B cell (primary cell): ENCODE measurements around the gene OTUD5. TPM values are rescaled to one million over a fixed set of nuclear protein-coding genes. Genes with fewer than 3 reads are reported as not detected.

Source experiments
- ATAC-seq: fragments of 200-7000 bp; cut with Tn5 transposase; one replicate; pipeline ENCODE4 v1.10.0; 2021; ENCODE audit warnings: low read depth, mild to moderate bottlenecking, moderate number of reproducible peaks, moderate library complexity
- CTCF ChIA-PET: fragments of 350-600 bp; sonication (Branson Sonifier 250); formaldehyde crosslinking; loops from one replicate; lab custom pipeline; 2021; ENCODE audit warnings: antibody characterized with exemption, inconsistent platforms; lab: Charles Lee
- POLR2A ChIA-PET: fragments of 350-600 bp; sonication (Branson Sonifier 250); formaldehyde crosslinking; loops from one replicate; lab custom pipeline; 2021; ENCODE audit warnings: antibody characterized with exemption; lab: Charles Lee
- DNase-seq: peaks from one replicate; pipeline ENCODE4 v3.0.0; 2013
- H2AFZ ChIP-seq: 2 replicates; pipeline ENCODE4 v1.6.1; 2012; ENCODE audit warnings: mild to moderate bottlenecking, low read depth, low read length; ENCODE audit not compliant: insufficient read depth, poor library complexity, severe bottlenecking
- H3K27ac ChIP-seq, 2 donors: 1 replicate in 1 of 2; 2 replicates in 1 of 2; pipeline ENCODE4 v1.5.1; 2012 to 2013; ENCODE audit warnings: low read length in 2 of 2, mild to moderate bottlenecking in 2 of 2, moderate library complexity in 1 of 2
- H3K27me3 ChIP-seq, 4 experiments: fragments of 200-600 bp in 1 of 4; sonication (generic) in 1 of 4; replicated peaks in 1 of 4; 1 replicate in 2 of 4; 2 replicates in 2 of 4; pipeline versions ENCODE4 v1.6.1 to v1.7.0; 2013 to 2016; ENCODE audit warnings: low read length in 3 of 4, mild to moderate bottlenecking in 2 of 4, mixed read lengths in 1 of 4, moderate library complexity in 1 of 4; ENCODE audit not compliant: insufficient read depth in 4 of 4, control insufficient read depth in 3 of 4; ENCODE audit errors: control extremely low read depth in 1 of 4
- H3K36me3 ChIP-seq, 2 experiments: replicated peaks in 1 of 2; 1 replicate in 1 of 2; 2 replicates in 1 of 2; pipeline versions ENCODE4 v1.6.1 to v1.7.1; 2013; ENCODE audit warnings: low read length in 1 of 2; ENCODE audit not compliant: insufficient read depth in 2 of 2, control insufficient read depth in 1 of 2; ENCODE audit errors: control extremely low read depth in 1 of 2, extremely low read depth in 1 of 2
- H3K4me1 ChIP-seq, 2 donors: fragments of 200-600 bp in 1 of 2; sonication (generic) in 1 of 2; 1 replicate in 1 of 2; 2 replicates in 1 of 2; pipeline versions ENCODE4 v1.5.1 to v1.6.1; 2013 to 2017; ENCODE audit warnings: low read length in 2 of 2; ENCODE audit not compliant: control insufficient read depth in 2 of 2, insufficient read depth in 2 of 2
- H3K4me2 ChIP-seq: replicated peaks from 2 replicates; pipeline ENCODE3; 2012; ENCODE audit warnings: mild to moderate bottlenecking, low read depth, low read length; ENCODE audit not compliant: poor library complexity, severe bottlenecking
- H3K4me3 ChIP-seq, 5 experiments: fragments of 200-600 bp in 1 of 5; sonication (generic) in 1 of 5; 1 replicate in 3 of 5; 2 replicates in 2 of 5; pipeline versions ENCODE4 v1.5.1 to v1.7.0; 2011 to 2016; ENCODE audit warnings: low read length in 4 of 5, mild to moderate bottlenecking in 4 of 5, low read depth in 2 of 5, control low read depth in 1 of 5, moderate library complexity in 1 of 5; ENCODE audit not compliant: insufficient read depth in 1 of 5; ENCODE audit errors: control extremely low read depth in 1 of 5, extremely low read depth in 1 of 5
- H3K79me2 ChIP-seq: fragments of 200-600 bp; sonication (generic); one replicate; pipeline ENCODE4 v1.6.0; 2016; ENCODE audit warnings: low read length; ENCODE audit not compliant: control insufficient read depth, insufficient read depth
- H3K9ac ChIP-seq: fragments of 200-600 bp; sonication (generic); 2 replicates; pipeline ENCODE4 v1.6.1; 2017; ENCODE audit warnings: mild to moderate bottlenecking, low read length, moderate library complexity
- H3K9me3 ChIP-seq, 3 donors: one replicate each; pipeline versions ENCODE4 v1.6.1 to v1.7.1; 2013; ENCODE audit warnings: low read length in 2 of 3; ENCODE audit not compliant: control insufficient read depth in 2 of 3, insufficient read depth in 1 of 3; ENCODE audit errors: control extremely low read depth in 1 of 3
- H4K20me1 ChIP-seq: 2 replicates; pipeline ENCODE4 v1.6.0; 2012; ENCODE audit warnings: mild to moderate bottlenecking, low read length; ENCODE audit not compliant: insufficient read depth, control insufficient read depth, poor library complexity, severe bottlenecking
- H3K27ac Mint-ChIP-seq: one replicate; pipeline ENCODE4 v1.8.0; 2021; ENCODE audit warnings: mixed read lengths
- H3K27me3 Mint-ChIP-seq: one replicate; pipeline ENCODE4 v1.8.0; 2021; ENCODE audit warnings: mixed read lengths
- H3K4me1 Mint-ChIP-seq: one replicate; pipeline ENCODE4 v1.8.0; 2021; ENCODE audit warnings: mixed read lengths
- H3K4me3 Mint-ChIP-seq: one replicate; pipeline ENCODE4 v1.8.0; 2021; ENCODE audit warnings: mixed read lengths
- H3K9me3 Mint-ChIP-seq: one replicate; pipeline ENCODE4 v1.8.0; 2022; ENCODE audit warnings: mixed read lengths; ENCODE audit not compliant: insufficient read depth
- CTCF ChIP-seq: fragments of 200-600 bp; IDR thresholded peaks from one replicate; pipeline ENCODE4 v1.8.0; 2022; ENCODE audit warnings: antibody characterized with exemption, mild to moderate bottlenecking
- EZH2 ChIP-seq: IDR thresholded peaks from 2 replicates; pipeline ENCODE4 v1.6.1; 2012; ENCODE audit warnings: borderline replicate concordance, low read depth, mild to moderate bottlenecking, moderate library complexity, low read length; ENCODE audit not compliant: insufficient read depth, poor library complexity, severe bottlenecking
- WGBS: methylation state at CpG from one replicate; pipeline ENCODE4 v1.1.5; 2013; ENCODE audit warnings: missing lambda C conversion rate; ENCODE audit not compliant: insufficient coverage; 5-methylcytosine and 5-hydroxymethylcytosine counted together
- intact Hi-C: fragments of 100-400 bp; cut with micrococcal nuclease; formaldehyde crosslinking; loops from one replicate; pipeline ENCODE4 v1.10.0; 2022
- polyA plus RNA-seq: library from polyadenylated mRNA; depleted of rRNA; stranded (reverse); fragments of >200 nt; gene quantifications from 2 replicates; pipeline ENCODE4 v1.2.3, GENCODE V29; 2012
- total RNA-seq, 2 donors: library from RNA; stranded (reverse); fragments of 120-200 nt in 1 of 2; gene quantifications; 1 replicate in 1 of 2; 2 replicates in 1 of 2; pipeline versions ENCODE4 v1.2.3 to v1.2.4, GENCODE V29; 2013 to 2022

The OTUD5 gene
- total and polyA plus RNA-seq, 2 donors (not counting 1 experiment from before 2014, with no cell fraction given): 105 to 116 TPM

GRCh38 chrX:48917139-48918001 is 40.0 kb downstream of the OTUD5 start:
- POLR2A ChIA-PET: interaction anchor here (0.6 to 5.9 kb wide), 3 partner anchors 21 to 41 kb away, joined by 5 to 101 read pairs (median 8); no protein-coding TSS in a partner anchor
- CTCF ChIA-PET: interaction anchor here (0.7 to 2.6 kb wide), 5 partner anchors 20 to 269 kb away, joined by 3 to 23 read pairs (median 5); no protein-coding TSS in a partner anchor
- peak; percentile 74 for TF ChIP-seq CTCF
- no peak for TF ChIP-seq EZH2
- H3K36me3 ChIP-seq: peaks cover 0 to 44% of the 10 kb centered on the region in 2 experiments
- DNase-seq (peak; percentile 92), ATAC-seq (peak; percentile 46)
- H3K27me3 Mint-ChIP-seq: no peaks in the 10 kb centered on the region
- H3K9ac ChIP-seq: peak overlapping the region; percentile 90
- no peaks in the 10 kb centered on the region for H3K27me3 ChIP-seq
- H3K4me3 Mint-ChIP-seq: peak overlapping the region; percentile 98
- peak overlapping the region; percentile 67 to 94 (median 86) for H3K4me3 ChIP-seq
- H3K9me3 Mint-ChIP-seq: no peaks in the 10 kb centered on the region
- H3K4me1 Mint-ChIP-seq: peaks cover 51% of the 10 kb centered on the region
- H4K20me1 ChIP-seq: peaks cover 53% of the 10 kb centered on the region
- H2AFZ ChIP-seq: no peak overlapping the region
- H3K27ac Mint-ChIP-seq: peak overlapping the region; percentile 96
- peak overlapping the region; percentile 76 for H3K4me2 ChIP-seq
- H3K27ac ChIP-seq: peak overlapping the region; percentile 84
- peaks cover 34 to 56% of the 10 kb centered on the region in 2 donors for H3K4me1 ChIP-seq
- H3K9me3 ChIP-seq: no peaks in the 10 kb centered on the region
- WGBS: 8% methylated on average over 19 of the region's 27 CpGs
- peaks cover 55% of the 10 kb centered on the region for H3K79me2 ChIP-seq
- intact Hi-C loops: loop anchor here (1.0 to 10.0 kb wide), 5 partner anchors 20 to 1703 kb away; partner anchors contain the start of genes CDK16, ELK1, PLP2 and UXT
